ENCODE data around the gene TRMT44.
A peak's percentile ranks its signal among the peaks of the same experiment; 100 is the strongest.
"Not testable (repeated sequence)": the region's sequence is repeated elsewhere in the genome, so short reads cannot be mapped to it uniquely, and the experiment has no call there.

The TRMT44 gene

GRCh38 chr4:8469550-8469949 is 29.0 kb downstream of the TRMT44 start:
- DNase-seq = no peak

GRCh38 chr4:8470451-8471024 is 30.0 kb downstream of the TRMT44 start:
- DNase-seq = no peak

- no peak for DNase-seq
Measured at GRCh38 chr4:8471211-8471875, 30.8 kb downstream of the TRMT44 start.

GRCh38 chr4:8472158-8472688 is 31.6 kb downstream of the TRMT44 start:
- no peak for DNase-seq

DNA sequence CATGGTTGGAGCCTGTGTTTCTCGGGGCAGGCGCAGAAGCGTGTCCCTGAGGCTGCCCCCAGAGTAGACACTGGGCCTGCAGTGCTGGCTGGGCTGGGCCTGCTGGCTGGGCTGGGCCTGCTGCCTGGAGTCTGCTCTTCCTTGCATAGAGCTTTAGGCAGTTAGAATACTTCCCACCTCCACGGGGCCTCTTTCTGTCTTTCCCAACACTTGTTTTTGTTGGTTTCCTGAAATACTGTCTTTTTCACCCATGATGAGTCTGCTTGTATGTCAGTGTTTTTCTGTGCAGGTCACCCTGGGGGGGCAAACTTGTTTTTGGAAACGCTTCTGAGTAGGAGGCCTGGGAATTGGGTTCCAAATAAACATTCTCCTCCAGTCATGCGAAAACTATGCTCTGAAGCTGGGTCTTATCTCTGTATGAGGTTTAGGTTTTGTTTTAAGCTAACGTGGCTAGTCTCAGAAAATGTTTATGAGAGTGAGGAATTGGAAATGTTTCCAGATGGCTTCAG is 32.2 kb downstream of the TRMT44 start:
- DNase-seq = peak; percentile 94

- DNase-seq = peak; percentile 8
Measured at GRCh38 chr4:8473198-8473919, 32.8 kb downstream of the TRMT44 start.

DNA sequence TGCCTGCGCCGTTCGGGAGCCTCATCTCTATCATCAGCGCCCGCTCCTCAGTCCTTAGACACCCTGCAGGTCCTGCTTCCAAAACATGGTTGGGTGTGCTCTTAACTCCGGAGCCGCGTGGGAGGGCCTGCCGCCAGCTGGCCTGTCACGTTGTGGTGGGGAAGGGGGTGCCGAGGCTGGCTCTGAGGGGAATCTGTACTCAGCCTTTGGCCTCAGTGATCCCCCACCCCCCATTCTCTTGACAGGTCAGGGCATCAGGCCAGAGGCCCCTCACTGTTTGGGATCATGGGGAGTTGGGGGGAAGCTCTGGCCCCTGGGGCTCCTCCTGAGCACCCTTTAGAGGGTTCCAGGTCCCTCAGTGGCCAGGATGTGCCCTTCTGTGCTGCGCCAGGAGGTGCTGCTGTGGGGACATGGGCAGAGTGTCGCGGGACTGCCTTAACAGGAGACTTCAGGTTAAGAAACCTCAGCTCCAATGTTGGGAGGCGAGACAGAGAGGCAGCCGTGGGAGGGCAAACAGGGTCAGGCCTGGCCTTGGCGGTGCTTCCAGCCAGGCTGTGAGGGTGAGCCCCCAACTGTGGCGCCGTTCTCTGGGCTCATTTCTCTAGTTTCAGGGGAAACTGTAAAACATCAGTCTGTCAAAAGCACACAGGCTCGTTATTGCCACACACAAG is 33.5 kb downstream of the TRMT44 start:
- DNase-seq = peak; percentile 12

- DNase-seq = no peak
Measured at GRCh38 chr4:8474856-8475255, 34.3 kb downstream of the TRMT44 start.

- no peak for DNase-seq
Measured at GRCh38 chr4:8475751-8476575, 35.4 kb downstream of the TRMT44 start.

DNA sequence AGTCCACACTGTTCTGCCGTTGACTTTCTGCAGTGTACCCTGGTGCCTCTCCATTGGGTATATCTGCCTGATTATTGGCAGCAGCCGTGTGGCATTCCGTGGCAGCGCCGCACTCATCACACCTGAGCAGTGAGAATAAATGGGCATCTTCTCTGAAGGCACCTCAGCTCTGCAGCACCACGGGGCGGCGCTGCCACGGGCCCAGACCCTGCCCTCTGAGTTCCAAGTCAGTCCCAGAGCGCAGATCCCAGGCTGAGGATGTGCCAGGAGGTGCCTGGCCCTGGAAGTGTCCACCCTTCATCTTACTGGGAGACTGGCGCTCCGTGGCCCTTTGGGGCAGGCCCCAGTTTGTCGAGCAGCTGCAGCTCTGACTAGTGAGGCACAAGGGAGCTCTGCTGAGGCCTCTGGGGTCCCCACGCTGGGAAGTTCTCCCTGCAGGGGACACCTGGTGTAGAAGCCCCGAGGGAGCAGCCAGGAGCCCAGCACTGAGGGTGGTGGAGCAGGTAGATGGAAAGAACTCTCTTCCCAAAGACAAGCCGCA is 36.6 kb downstream of the TRMT44 start:
- no peak for DNase-seq

- no peak for DNase-seq
Measured at GRCh38 chr4:8477676-8478075, 37.1 kb downstream of the TRMT44 start.

DNA sequence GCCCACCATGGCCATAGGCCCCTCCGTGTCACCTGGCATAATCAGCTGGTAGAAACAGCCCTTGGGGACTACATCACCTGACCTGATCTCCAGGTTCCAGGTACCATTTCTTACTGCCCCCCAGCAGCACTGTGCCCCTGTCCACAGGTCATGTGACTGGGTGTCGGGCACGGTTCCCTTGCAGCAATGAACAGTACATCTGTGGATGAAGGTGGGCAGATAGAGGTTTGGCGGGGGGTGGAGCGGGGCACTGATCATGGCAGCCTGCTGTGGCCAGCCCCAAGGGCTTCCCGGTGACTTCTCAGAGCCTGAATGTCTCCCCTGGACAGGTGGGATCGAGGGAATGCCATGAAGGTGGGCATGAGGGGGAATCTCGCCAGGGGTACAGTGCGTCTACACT is 37.8 kb downstream of the TRMT44 start:
- no peak for DNase-seq

GRCh38 chr4:8478801-8479744 is 38.5 kb downstream of the TRMT44 start:
- DNase-seq = peak; percentile 43

DNA sequence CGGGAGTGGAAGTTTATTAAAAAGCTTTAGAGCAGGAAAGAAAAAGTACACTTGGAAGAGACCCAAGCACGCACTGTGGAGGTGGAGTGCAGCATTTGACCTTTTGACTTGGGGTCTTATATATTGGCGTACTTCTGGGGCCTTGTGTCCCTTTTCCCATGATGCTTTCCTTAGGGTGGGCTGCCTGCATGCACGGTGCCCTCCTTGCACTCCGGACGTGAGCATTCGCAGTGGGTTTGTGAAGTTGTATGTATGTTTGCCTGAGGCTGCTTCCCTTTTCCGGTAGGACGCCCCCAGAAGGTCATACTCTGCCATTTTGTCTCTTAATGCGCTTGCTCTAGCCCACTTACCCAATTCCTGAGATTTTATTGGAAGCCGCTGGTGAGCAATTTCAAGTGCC is 39.6 kb downstream of the TRMT44 start:
- DNase-seq = no peak

DNA sequence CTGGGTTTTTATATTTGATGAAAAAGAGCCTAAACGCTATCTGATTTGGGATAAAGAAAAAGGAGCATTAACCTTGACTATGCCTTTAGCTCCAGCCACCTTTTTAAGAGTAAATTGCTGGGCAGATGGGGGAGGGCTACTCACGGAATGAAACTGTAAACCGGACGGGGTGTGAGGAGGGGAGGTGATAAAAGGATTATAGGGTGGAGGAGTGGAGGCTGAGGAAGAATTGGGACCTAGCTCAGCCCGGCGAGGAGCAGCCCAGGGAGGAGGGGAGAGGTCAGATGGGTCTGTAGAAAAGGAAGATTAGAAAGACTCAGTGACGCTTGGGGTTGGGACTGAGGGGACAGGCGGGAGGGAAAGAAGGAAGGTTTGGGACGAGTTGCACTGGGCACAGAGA is 46.1 kb downstream of the TRMT44 start:
- DNase-seq = not testable (repeated sequence)

GRCh38 chr4:8488791-8489369 is 48.3 kb downstream of the TRMT44 start:
- DNase-seq = no peak

DNA sequence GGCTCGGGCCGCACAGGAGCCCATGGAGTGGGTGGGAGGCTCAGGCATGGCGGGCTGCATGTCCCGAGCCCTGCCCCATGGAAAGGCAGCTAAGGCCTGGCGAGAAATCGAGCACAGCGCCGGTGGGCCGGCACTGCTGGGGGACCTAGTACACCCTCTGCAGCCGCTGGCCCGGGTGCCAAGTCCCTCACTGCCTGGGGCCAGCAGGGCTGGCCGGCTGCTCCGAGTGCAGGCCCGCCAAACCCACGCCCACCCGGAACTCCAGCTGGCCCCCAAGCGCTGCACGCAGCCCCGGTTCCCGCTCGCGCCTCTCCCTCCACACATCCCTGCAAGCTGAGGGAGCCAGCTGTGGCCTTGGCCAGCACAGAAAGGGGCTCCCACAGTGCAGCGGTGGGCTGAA is 50.9 kb downstream of the TRMT44 start:
- DNase-seq = not testable (repeated sequence)

DNA sequence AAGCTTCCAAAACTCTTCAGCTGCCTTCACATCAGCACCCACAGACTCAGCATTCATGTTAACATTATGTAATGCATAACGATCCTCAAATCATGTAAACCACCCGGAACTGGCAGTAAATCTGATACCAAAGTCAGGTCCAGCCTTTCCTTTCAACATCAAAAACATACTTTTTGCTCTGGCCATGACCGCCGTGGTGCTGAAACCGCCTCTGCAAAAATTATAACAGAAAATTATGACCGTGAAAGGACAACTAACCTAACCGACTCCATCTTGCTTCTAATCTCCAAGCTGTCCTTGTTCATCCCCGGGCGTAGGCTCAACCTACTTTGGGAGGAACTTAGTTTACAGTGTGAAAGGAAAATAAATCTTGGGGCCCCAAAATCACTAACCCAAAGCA is 51.6 kb downstream of the TRMT44 start:
- no peak for DNase-seq

DNA sequence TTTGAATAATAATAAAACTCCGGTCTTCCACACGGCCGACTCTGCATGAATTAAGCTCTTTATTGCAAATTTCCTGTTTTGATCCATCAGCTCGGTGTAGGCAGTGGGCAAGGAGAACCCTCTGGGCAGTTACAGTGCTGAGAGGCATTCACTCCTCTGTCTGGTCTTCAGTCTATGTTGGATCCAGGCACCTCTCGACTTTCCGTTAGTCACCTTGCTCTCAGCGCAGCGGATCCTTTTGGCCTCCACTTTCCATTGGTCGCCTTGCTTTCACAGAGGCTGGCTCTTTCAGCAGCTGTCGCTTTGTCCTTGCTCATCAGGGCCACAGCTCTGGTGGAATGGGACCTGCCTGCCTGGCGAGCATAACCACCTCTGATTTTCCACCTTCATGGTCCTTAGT is 52.9 kb downstream of the TRMT44 start:
- no peak for DNase-seq

DNA sequence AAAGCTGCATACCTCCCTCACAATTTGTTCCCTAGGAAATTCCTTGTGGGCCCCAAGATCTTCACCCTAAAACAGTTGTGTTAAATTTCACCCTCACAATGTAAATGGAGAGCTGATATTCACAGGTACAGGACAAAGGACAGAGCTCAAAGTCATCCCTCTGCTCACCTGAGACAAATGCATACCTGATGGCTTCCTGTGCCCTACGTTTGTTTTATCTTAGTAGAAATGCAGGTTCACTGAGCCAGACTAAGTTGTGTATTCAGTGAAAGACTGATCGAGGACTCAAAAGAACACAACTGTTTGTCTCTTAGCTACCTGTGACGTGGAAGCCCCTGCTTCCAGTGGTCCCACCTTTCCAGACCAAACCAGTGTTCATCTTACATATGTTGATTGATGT is 53.6 kb downstream of the TRMT44 start:
- DNase-seq = no peak

Measured in fibroblast of skin of scalp (primary cell).